Large intestine (tissue), 3 donors: ENCODE data around the gene TMEM231. TPM values are rescaled to one million over a fixed set of nuclear protein-coding genes. Genes with fewer than 3 reads are reported as not detected.

ENCODE experiments used
- DNase-seq, 2 donors: peaks; one replicate each; pipeline versions ENCODE4 v3.0.0 to v3.0.0-alpha.2; 2013
- H3K27ac ChIP-seq: one replicate; pipeline ENCODE4 v1.5.1; 2013; ENCODE audit warnings: low read length
- H3K27me3 ChIP-seq: 2 replicates; pipeline ENCODE4 v1.6.1; 2013; ENCODE audit warnings: low read length; ENCODE audit not compliant: control insufficient read depth, insufficient read depth
- H3K36me3 ChIP-seq: 2 replicates; pipeline ENCODE4 v1.6.1; 2013; ENCODE audit warnings: low read length; ENCODE audit not compliant: control insufficient read depth, insufficient read depth
- H3K4me1 ChIP-seq: one replicate; pipeline ENCODE4 v1.6.1; 2013; ENCODE audit warnings: low read length; ENCODE audit not compliant: control insufficient read depth, insufficient read depth
- H3K4me3 ChIP-seq: one replicate; pipeline ENCODE4 v1.5.1; 2013; ENCODE audit warnings: low read length
- H3K9me3 ChIP-seq: one replicate; pipeline ENCODE4 v1.6.1; 2013; ENCODE audit warnings: mild to moderate bottlenecking, low read depth, low read length, moderate library complexity; ENCODE audit not compliant: control insufficient read depth
- WGBS: methylation state at CpG from one replicate; pipeline ENCODE4 v1.1.5; 2013; ENCODE audit warnings: low lambda C conversion rate; ENCODE audit not compliant: insufficient coverage; 5-methylcytosine and 5-hydroxymethylcytosine counted together
- polyA plus RNA-seq: library from polyadenylated mRNA; unstranded; fragments of 120-200 nt; gene quantifications from one replicate; pipeline ENCODE4 v1.2.1, GENCODE V29; 2013

The TMEM231 gene
- polyA plus RNA-seq, 1 donor: 7.6 TPM

GRCh38 chr16:75567911-75568310 lies 11.9 kb upstream of the TMEM231 start:
- DNase-seq: no peak
- Histone ChIP-seq H3K9me3 (no peaks in the 10 kb centered on the region), H3K4me1 (peaks cover 11% of the 10 kb centered on the region), H3K27me3 (no peaks in the 10 kb centered on the region), H3K36me3 (peaks cover 49% of the 10 kb centered on the region), H3K4me3 (no peak overlapping the region), H3K27ac (no peak overlapping the region)
- WGBS: no CpG with 5 or more reads among the region's 4 CpGs

GRCh38 chr16:75566758-75567255 lies 10.8 kb upstream of the TMEM231 start:
- H3K4me3 ChIP-seq: peak overlapping the region; percentile 79
- H3K4me1 ChIP-seq: peaks cover 11% of the 10 kb centered on the region
- WGBS: no CpG with 5 or more reads among the region's 32 CpGs
- no peaks in the 10 kb centered on the region for H3K27me3 ChIP-seq
- no peaks in the 10 kb centered on the region for H3K9me3 ChIP-seq
- H3K27ac ChIP-seq: peak overlapping the region; percentile 94
- H3K36me3 ChIP-seq: peaks cover 39% of the 10 kb centered on the region
- no peak for DNase-seq

GRCh38 chr16:75566040-75566757 lies 10.1 kb upstream of the TMEM231 start, which contains the start of gene GABARAPL2:
TSS of gene GABARAPL2 (plus strand) at chr16:75566379. CDS start at chr16:75566487, 108 bp downstream.
- no CpG with 5 or more reads among the region's 69 CpGs for WGBS
- DNase-seq: peak; percentile 81 to 88

GRCh38 chr16:75565640-75566039 lies 9.6 kb upstream of the TMEM231 start:
- Histone ChIP-seq H3K4me3 (peak overlapping the region; percentile 79), H3K27me3 (no peaks in the 10 kb centered on the region), H3K4me1 (peaks cover 8% of the 10 kb centered on the region), H3K36me3 (peaks cover 31% of the 10 kb centered on the region), H3K9me3 (no peaks in the 10 kb centered on the region), H3K27ac (peak overlapping the region; percentile 94)
- DNase-seq: no peak
- 63% methylated on average over 4 of the region's 15 CpGs for WGBS

More at GRCh38 chr16:75566040-75566757, 10.1 kb upstream of the TMEM231 start, which contains the start of gene GABARAPL2:
- no peaks in the 10 kb centered on the region for H3K27me3 ChIP-seq
- peaks cover 8% of the 10 kb centered on the region for H3K4me1 ChIP-seq
- peak within 1 kb of the TSS; percentile 94 for H3K27ac ChIP-seq
- H3K9me3 ChIP-seq: no peaks in the 10 kb centered on the region
- H3K36me3 ChIP-seq: peaks cover 36% of the 10 kb centered on the region
- H3K4me3 ChIP-seq: peak within 1 kb of the TSS; percentile 79

GRCh38 chr16:75559564-75560372 lies 3.7 kb upstream of the TMEM231 start:
- Histone ChIP-seq H3K36me3 (no peaks in the 10 kb centered on the region), H3K27me3 (peaks cover 3% of the 10 kb centered on the region), H3K9me3 (no peaks in the 10 kb centered on the region), H3K27ac (no peak overlapping the region), H3K4me3 (no peak overlapping the region), H3K4me1 (peaks cover 4% of the 10 kb centered on the region)
- 80% methylated on average over 2 of the region's 10 CpGs for WGBS
- DNase-seq: no peak

GRCh38 chr16:75558846-75559401 lies 2.9 kb upstream of the TMEM231 start:
- 83% methylated on average over 2 of the region's 2 CpGs for WGBS
- no peaks in the 10 kb centered on the region for H3K36me3 ChIP-seq

GRCh38 chr16:75556431-75556950 lies 439 bp upstream of the TMEM231 start:
- WGBS: no CpG with 5 or more reads among the region's 16 CpGs
- Histone ChIP-seq H3K4me1 (peaks cover 4% of the 10 kb centered on the region), H3K9me3 (no peaks in the 10 kb centered on the region), H3K36me3 (no peaks in the 10 kb centered on the region), H3K4me3 (peak overlapping the region; percentile 68), H3K27me3 (peaks cover 3% of the 10 kb centered on the region), H3K27ac (peak overlapping the region; percentile 57)
- no peak for DNase-seq

More at GRCh38 chr16:75558846-75559401, 2.9 kb upstream of the TMEM231 start:
- H3K27me3 ChIP-seq: peaks cover 3% of the 10 kb centered on the region
- DNase-seq: no peak
- no peak overlapping the region for H3K4me3 ChIP-seq
- H3K9me3 ChIP-seq: no peaks in the 10 kb centered on the region
- H3K4me1 ChIP-seq: peaks cover 4% of the 10 kb centered on the region
- no peak overlapping the region for H3K27ac ChIP-seq

- peaks cover 3% of the 10 kb centered on the region for H3K27me3 ChIP-seq
- peaks cover 4% of the 10 kb centered on the region for H3K4me1 ChIP-seq
- no peaks in the 10 kb centered on the region for H3K36me3 ChIP-seq
- 0% methylated on average over 2 of the region's 26 CpGs for WGBS
- peak; percentile 67 to 81 for DNase-seq
- H3K9me3 ChIP-seq: no peaks in the 10 kb centered on the region
- peak overlapping the region; percentile 68 for H3K4me3 ChIP-seq
- peak overlapping the region; percentile 57 for H3K27ac ChIP-seq
These were observed 792 bp downstream of the TMEM231 start for GRCh38 chr16:75555213-75555706.

GRCh38 chr16:75552951-75553350 lies 3.1 kb downstream of the TMEM231 start:
- WGBS: no CpG with 5 or more reads among the region's 2 CpGs
- Histone ChIP-seq H3K9me3 (no peaks in the 10 kb centered on the region), H3K36me3 (no peaks in the 10 kb centered on the region), H3K27me3 (no peaks in the 10 kb centered on the region), H3K27ac (no peak overlapping the region), H3K4me3 (no peak overlapping the region), H3K4me1 (peaks cover 4% of the 10 kb centered on the region)
- DNase-seq: no peak

- Histone ChIP-seq H3K4me3 (no peak overlapping the region), H3K27me3 (no peaks in the 10 kb centered on the region), H3K36me3 (no peaks in the 10 kb centered on the region), H3K4me1 (no peaks in the 10 kb centered on the region), H3K27ac (no peak overlapping the region), H3K9me3 (no peaks in the 10 kb centered on the region)
- DNase-seq: peak; percentile 54 to 62
- WGBS: no CpG with 5 or more reads among the region's 7 CpGs
These were observed 5.8 kb downstream of the TMEM231 start for GRCh38 chr16:75550211-75550662.
